NCI-H128 (cell line): ENCODE data around the gene INMT.

Experiments used
- DNase-seq: peaks from one replicate; lab custom pipeline; 2025; ENCODE audit not compliant: unreplicated experiment; lab: John Stamatoyannopoulos, UW

The INMT gene

GRCh38 chr7:30780941-30781340, 29.0 kb downstream of the INMT start:
- DNase-seq: no peak

GRCh38 chr7:30782690-30783089, 30.8 kb downstream of the INMT start:
- no peak for DNase-seq

- no peak for DNase-seq
These were observed 33.9 kb downstream of the INMT start for GRCh38 chr7:30785786-30786185.

- DNase-seq: no peak
These were observed 35.6 kb downstream of the INMT start for GRCh38 chr7:30787486-30787885.

- no peak for DNase-seq
These were observed 36.9 kb downstream of the INMT start for GRCh38 chr7:30788640-30789333.

GRCh38 chr7:30789334-30789711, 37.4 kb downstream of the INMT start:
- DNase-seq: no peak

GRCh38 chr7:30790356-30790755, 38.4 kb downstream of the INMT start:
- DNase-seq: no peak

GRCh38 chr7:30791114-30791513, 39.2 kb downstream of the INMT start:
- no peak for DNase-seq

GRCh38 chr7:30795161-30795948, 43.4 kb downstream of the INMT start:
- no peak for DNase-seq

- no peak for DNase-seq
These were observed 44.4 kb downstream of the INMT start for GRCh38 chr7:30796105-30796869.

GRCh38 chr7:30797176-30798040, 45.5 kb downstream of the INMT start:
- no peak for DNase-seq

GRCh38 chr7:30799206-30799975, 47.5 kb downstream of the INMT start:
- no peak for DNase-seq

- no peak for DNase-seq
These were observed 48.2 kb downstream of the INMT start for GRCh38 chr7:30799976-30800661.

- DNase-seq: peak; percentile 50
These were observed 48.9 kb downstream of the INMT start for GRCh38 chr7:30800785-30801252.

GRCh38 chr7:30802812-30803211, 50.9 kb downstream of the INMT start:
- DNase-seq: no peak

- DNase-seq: no peak
These were observed 52.2 kb downstream of the INMT start for GRCh38 chr7:30804078-30804661.

- DNase-seq: no peak
These were observed 53.3 kb downstream of the INMT start for GRCh38 chr7:30805081-30805691.

GRCh38 chr7:30805931-30806330, 54.0 kb downstream of the INMT start:
- no peak for DNase-seq
